ENCODE data around the gene GLRA3. TPM values are rescaled to one million over a fixed set of nuclear protein-coding genes. Genes with fewer than 3 reads are reported as not detected.

Gene GLRA3
- total RNA-seq, 2 donors from 2014 or later: not detected

DNA sequence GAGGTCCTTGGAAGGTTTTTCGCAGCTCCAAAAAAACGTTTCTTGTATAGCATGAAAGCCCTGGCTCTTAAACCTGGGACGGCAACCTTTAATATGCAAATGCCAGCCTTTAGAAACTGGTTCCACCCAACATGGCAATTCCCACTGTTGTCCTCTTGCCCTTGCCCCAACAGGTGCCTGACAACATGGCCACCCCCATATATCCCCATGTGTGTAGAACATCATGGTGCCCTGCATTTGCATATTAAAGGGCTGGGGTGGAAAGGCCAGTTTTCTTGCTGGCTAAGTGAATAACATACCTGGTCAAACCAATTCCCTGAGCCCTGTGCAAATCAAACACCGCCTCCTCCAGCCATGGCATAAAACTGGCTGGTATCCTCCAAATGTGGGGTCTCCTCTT, 26.0 kb upstream of the GLRA3 start:
- H3K4me1 Mint-ChIP-seq (ENCODE audit: low read depth): no peaks in the 10 kb centered on the region
- no peak overlapping the region for H3K27ac Mint-ChIP-seq
- no peaks in the 10 kb centered on the region for H3K27me3 Mint-ChIP-seq (ENCODE audit: low read depth)
- no peak for DNase-seq
- ATAC-seq (replicated peaks in 1 of 2): no peak
- H3K9me3 Mint-ChIP-seq: peaks cover 0 to 5% of the 10 kb centered on the region in 2 donors
- no peak overlapping the region for H3K4me3 Mint-ChIP-seq
- H3K36me3 Mint-ChIP-seq (ENCODE audit: insufficient read depth in 2 of 2): peaks cover 0 to 2% of the 10 kb centered on the region in 2 donors

DNA sequence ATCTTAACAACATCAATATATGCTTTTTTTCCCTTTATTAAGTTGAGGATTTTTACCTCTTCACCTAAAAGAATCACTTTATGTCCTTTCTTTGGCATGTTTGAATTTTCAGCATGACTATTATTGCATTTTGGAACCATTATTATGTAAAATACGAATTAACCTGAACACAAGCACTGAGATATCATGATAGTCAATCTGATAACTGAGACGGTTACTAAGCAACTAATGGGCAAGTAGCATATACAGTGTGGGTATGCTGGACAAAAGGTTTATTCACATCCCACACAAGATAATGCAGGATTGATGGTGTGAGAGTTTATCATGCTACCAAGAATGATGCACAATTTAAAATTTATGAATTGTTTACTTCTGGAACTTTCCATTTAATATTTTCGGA, 24.6 kb upstream of the GLRA3 start:
- Mint-ChIP-seq H3K4me1 (ENCODE audit: low read depth) (no peaks in the 10 kb centered on the region), H3K36me3 (ENCODE audit: insufficient read depth in 2 of 2) (no peaks in the 10 kb centered on the region), H3K27me3 (ENCODE audit: low read depth) (no peaks in the 10 kb centered on the region), H3K27ac (no peak overlapping the region), H3K4me3 (no peak overlapping the region), H3K9me3 (peaks cover 0 to 5% of the 10 kb centered on the region in 2 donors)
- no peak for DNase-seq
- no peak for ATAC-seq (replicated peaks in 1 of 2)

DNA sequence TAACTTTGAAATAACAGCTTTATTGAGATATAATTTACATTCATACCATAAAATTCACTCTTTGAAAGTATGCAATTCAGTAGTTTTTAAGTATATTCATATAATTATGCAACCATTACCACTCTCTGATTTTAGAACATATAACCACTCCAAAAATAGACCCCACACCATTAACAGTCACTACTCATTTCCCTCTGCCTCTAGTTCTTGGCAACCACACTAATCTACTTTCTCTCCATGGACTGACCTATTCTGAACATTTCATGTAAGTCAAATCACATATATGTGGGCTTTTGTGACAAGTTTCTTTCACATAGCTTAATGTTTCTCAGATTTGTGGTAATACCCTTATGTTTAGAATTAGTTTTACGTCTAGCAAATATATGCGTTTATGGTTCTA, 19.5 kb upstream of the GLRA3 start:
- ATAC-seq (replicated peaks in 1 of 2): no peak
- no peak overlapping the region for H3K4me3 Mint-ChIP-seq
- no peaks in the 10 kb centered on the region for H3K27me3 Mint-ChIP-seq (ENCODE audit: low read depth)
- H3K27ac Mint-ChIP-seq: no peak overlapping the region
- H3K4me1 Mint-ChIP-seq (ENCODE audit: low read depth): no peaks in the 10 kb centered on the region
- no peak for DNase-seq
- no peaks in the 10 kb centered on the region for H3K36me3 Mint-ChIP-seq (ENCODE audit: insufficient read depth in 2 of 2)
- no peaks in the 10 kb centered on the region for H3K9me3 Mint-ChIP-seq

DNA sequence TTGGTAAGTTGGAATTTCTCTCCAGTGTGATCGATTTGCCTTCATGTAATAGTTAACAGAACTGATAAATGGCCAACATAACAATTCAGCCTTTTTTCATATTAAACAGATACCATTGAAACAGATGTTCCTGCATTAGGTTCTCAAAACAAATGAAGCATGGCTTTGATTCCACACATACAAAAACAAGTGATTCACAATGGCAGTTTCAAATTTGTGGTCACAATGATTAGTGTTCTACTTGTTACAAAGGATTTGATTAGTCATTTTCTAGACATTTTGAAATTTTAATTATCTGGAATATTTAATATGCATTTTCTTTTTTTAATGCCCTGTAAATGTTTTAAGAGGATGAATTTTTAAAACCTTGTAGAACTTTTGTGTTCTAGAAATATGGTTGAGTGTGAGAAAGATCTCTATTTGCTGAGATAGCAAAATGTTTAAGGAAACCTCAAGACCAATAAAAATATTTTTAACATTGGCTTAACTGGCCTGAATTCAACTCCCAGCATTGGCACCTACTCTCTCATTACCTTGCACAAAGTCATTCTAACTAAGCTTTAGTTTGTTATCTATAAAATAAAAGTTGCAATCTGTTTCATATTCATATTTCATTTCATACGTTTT, 18.9 kb upstream of the GLRA3 start:
- ATAC-seq (replicated peaks in 1 of 2): no peak
- H3K4me3 Mint-ChIP-seq: no peak overlapping the region
- no peak for DNase-seq
- no peaks in the 10 kb centered on the region for H3K27me3 Mint-ChIP-seq (ENCODE audit: low read depth)
- H3K9me3 Mint-ChIP-seq: no peaks in the 10 kb centered on the region
- no peaks in the 10 kb centered on the region for H3K36me3 Mint-ChIP-seq (ENCODE audit: insufficient read depth in 2 of 2)
- H3K27ac Mint-ChIP-seq: no peak overlapping the region
- no peaks in the 10 kb centered on the region for H3K4me1 Mint-ChIP-seq (ENCODE audit: low read depth)

DNA sequence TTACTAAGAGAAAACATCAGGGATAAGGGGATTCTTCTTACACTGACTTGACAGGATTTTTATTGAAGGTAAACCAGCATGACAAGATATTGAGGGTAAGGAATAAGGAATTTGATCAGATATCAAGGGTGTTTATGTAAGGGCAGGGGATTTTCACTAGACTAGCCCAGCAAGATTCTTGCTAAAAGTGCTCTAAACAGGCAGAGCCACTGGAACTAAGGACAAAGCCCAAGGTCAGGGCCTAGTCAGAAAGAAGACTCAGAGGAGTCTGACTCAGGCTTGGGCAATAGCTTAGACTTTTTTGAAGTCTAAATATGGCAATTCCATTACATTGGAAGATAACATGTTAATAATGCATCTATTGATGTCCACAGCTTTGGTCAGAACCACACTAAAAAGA, 6.5 kb upstream of the GLRA3 start:
- Mint-ChIP-seq H3K27ac (no peak overlapping the region), H3K36me3 (ENCODE audit: insufficient read depth in 2 of 2) (no peaks in the 10 kb centered on the region), H3K9me3 (peaks cover 0 to 3% of the 10 kb centered on the region in 2 donors), H3K4me3 (no peak overlapping the region), H3K4me1 (ENCODE audit: low read depth) (no peaks in the 10 kb centered on the region), H3K27me3 (ENCODE audit: low read depth) (no peaks in the 10 kb centered on the region)
- ATAC-seq (replicated peaks in 1 of 2) (no peak), DNase-seq (no peak)

DNA sequence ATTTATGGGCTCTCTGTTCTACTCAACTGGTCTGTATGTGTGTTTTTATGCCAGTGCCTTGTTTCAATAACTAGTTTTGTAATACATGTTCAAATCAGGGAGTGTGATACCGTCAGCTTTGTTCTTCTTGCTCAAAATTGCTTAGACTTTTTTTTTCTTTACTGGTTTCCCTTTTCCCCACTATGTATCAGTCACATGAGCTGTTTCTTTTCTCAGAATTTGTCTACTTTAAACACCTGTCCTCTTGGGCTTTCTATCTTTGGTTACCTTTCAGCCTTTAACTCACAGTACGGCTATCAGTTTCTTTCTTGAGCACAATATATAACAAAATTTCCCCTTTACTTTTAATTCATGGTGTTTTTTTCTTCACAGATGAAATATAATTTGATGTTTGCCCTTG, 5.4 kb upstream of the GLRA3 start:
- no peak for ATAC-seq (replicated peaks in 1 of 2)
- Mint-ChIP-seq H3K36me3 (ENCODE audit: insufficient read depth in 2 of 2) (no peaks in the 10 kb centered on the region), H3K9me3 (peaks cover 0 to 3% of the 10 kb centered on the region in 2 donors), H3K4me1 (ENCODE audit: low read depth) (no peaks in the 10 kb centered on the region), H3K27me3 (ENCODE audit: low read depth) (peaks cover 6% of the 10 kb centered on the region), H3K4me3 (no peak overlapping the region), H3K27ac (no peak overlapping the region)
- no peak for DNase-seq

DNA sequence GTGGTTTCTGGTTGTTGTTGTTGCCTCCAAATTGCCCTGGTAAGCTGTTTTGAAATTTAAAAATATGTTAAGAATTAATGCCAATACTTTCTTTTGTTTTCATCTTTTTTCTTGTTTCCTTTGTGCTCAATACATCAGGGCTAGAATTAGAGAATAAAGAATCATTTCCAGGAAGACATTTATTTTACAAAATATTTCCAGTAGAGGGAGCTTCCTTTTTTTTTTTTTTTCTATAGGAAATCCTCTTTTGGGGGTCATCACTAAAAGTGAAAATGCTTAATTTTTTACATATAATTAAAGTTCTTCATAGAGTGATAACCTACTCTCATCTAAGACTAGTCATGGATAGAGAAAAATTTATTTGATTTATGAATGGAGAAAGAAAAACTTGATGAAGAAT, 2.4 kb downstream of the GLRA3 start:
- Mint-ChIP-seq H3K4me1 (ENCODE audit: low read depth) (peaks cover 7% of the 10 kb centered on the region), H3K36me3 (ENCODE audit: insufficient read depth in 2 of 2) (peaks cover 0 to 1% of the 10 kb centered on the region in 2 donors), H3K9me3 (peaks cover 0 to 2% of the 10 kb centered on the region in 2 donors), H3K27ac (no peak overlapping the region), H3K4me3 (no peak overlapping the region), H3K27me3 (ENCODE audit: low read depth) (peaks cover 15% of the 10 kb centered on the region)
- no peak for DNase-seq
- ATAC-seq (replicated peaks in 1 of 2): no peak

DNA sequence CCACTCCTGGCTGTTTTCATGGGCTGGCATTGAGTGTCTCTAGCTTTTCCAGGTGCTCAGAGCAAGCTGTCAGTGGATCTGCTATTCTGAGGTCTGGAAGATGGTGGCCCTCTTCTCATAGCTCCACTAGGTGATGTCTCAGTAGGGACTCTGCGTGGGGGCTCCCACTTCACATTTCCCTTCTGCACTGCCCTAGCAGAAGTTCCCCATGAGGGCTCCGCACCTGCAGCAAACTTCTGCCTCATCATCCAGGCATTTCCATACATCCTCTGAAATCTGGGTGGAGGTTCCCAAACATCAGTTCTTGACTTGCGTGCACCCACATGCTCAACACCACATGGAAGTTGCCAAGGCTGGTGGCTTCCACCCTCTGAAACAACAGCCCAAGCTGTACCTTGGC, 13.8 kb downstream of the GLRA3 start:
- Mint-ChIP-seq H3K9me3 (peaks cover 0 to 3% of the 10 kb centered on the region in 2 donors), H3K27ac (no peak overlapping the region), H3K4me1 (ENCODE audit: low read depth) (no peaks in the 10 kb centered on the region), H3K36me3 (ENCODE audit: insufficient read depth in 2 of 2) (no peaks in the 10 kb centered on the region), H3K4me3 (no peak overlapping the region), H3K27me3 (ENCODE audit: low read depth) (no peaks in the 10 kb centered on the region)
- DNase-seq (no peak), ATAC-seq (replicated peaks in 1 of 2) (no peak)

DNA sequence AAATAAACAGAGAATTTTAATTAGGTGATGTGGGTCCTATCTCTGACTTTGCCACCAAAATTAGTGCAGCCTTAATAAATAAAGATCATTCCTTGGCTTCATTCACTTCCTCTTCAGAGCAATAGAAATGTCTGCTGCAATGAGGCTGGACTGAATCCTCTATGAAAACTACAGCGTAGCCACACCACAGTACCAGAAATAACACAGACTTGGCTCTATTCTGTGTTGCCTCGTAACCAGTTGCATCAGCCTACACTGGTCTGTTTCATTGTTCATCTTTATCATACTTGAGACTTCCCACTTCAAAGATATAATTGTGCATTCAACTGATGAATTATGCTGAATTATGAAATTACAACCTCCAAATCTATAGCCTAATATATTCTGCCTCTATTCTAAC, 15.8 kb downstream of the GLRA3 start:
- H3K27ac Mint-ChIP-seq: no peak overlapping the region

DNA sequence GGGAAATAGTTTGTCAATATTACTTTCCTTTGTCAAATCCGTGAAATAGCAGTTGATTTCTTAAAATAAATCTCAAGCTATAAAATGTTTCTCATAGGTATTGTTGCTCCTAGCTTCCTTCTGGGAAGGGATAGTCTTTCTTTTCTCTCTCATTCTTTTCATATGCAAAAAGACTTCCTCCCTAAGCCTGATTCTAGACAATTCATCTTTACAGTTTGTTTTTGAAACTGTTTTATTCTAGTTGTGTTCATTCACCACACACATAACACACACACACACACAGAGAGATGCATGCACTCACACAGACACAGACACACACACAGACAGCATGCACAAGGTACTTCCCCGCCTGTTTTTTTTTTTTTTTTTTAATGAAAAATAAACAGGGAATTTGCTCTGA, 18.2 kb downstream of the GLRA3 start:
- H3K9me3 Mint-ChIP-seq: peaks cover 0 to 2% of the 10 kb centered on the region in 2 donors
- no peak for ATAC-seq (replicated peaks in 1 of 2)
- H3K4me3 Mint-ChIP-seq: no peak overlapping the region
- H3K36me3 Mint-ChIP-seq (ENCODE audit: insufficient read depth in 2 of 2): no peaks in the 10 kb centered on the region
- no peaks in the 10 kb centered on the region for H3K4me1 Mint-ChIP-seq (ENCODE audit: low read depth)
- no peak overlapping the region for H3K27ac Mint-ChIP-seq
- H3K27me3 Mint-ChIP-seq (ENCODE audit: low read depth): no peaks in the 10 kb centered on the region
- no peak for DNase-seq

More for the DNA sequence above, 15.8 kb downstream of the GLRA3 start:
- H3K4me3 Mint-ChIP-seq: no peak overlapping the region
- DNase-seq (no peak), ATAC-seq (replicated peaks in 1 of 2) (no peak)
- H3K9me3 Mint-ChIP-seq: peaks cover 0 to 3% of the 10 kb centered on the region in 2 donors
- H3K27me3 Mint-ChIP-seq (ENCODE audit: low read depth): no peaks in the 10 kb centered on the region
- H3K4me1 Mint-ChIP-seq (ENCODE audit: low read depth): no peaks in the 10 kb centered on the region
- no peaks in the 10 kb centered on the region for H3K36me3 Mint-ChIP-seq (ENCODE audit: insufficient read depth in 2 of 2)

DNA sequence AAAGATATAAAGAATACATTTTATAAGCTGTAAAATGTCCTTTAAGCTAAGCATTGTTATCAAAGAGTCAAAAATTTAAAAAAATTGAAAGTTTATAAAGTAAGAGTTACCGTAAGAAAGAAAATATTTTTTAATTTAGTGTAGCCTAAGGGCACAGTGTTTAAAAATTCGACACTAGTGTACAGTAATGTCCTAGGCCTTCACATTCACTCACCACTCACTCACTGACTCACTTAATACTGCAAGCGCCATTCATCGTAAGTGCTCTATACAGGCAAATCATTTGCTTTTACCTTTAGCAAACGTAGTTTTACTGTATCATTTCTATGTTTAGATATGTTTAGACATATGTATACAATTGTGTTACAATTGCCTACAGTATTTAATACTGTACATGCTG, 20.2 kb downstream of the GLRA3 start:
- no peak for DNase-seq
- Mint-ChIP-seq H3K27me3 (ENCODE audit: low read depth) (no peaks in the 10 kb centered on the region), H3K4me3 (no peak overlapping the region), H3K36me3 (ENCODE audit: insufficient read depth in 2 of 2) (no peaks in the 10 kb centered on the region), H3K27ac (no peak overlapping the region), H3K9me3 (peaks cover 1 to 5% of the 10 kb centered on the region in 2 donors), H3K4me1 (ENCODE audit: low read depth) (no peaks in the 10 kb centered on the region)
- ATAC-seq (replicated peaks in 1 of 2): no peak

DNA sequence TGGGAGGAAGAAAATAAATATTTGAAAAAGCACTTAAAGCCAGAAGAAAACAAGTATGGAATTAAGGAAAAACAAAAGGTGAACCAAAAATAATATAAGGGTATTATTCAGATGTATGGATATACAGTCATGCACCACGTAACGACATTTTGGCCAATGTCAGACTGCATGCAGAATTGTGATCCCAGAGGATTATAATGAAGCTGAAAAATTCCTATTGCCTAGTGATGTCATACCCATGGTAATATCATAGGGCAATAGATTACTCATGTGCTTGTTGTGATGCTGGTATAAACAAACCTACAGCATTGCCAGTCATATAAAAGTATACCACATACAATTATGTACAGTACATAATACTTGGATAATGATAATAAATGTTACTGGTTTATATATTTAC, 20.9 kb downstream of the GLRA3 start:
- Mint-ChIP-seq H3K27me3 (ENCODE audit: low read depth) (no peaks in the 10 kb centered on the region), H3K36me3 (ENCODE audit: insufficient read depth in 2 of 2) (no peaks in the 10 kb centered on the region)

DNA sequence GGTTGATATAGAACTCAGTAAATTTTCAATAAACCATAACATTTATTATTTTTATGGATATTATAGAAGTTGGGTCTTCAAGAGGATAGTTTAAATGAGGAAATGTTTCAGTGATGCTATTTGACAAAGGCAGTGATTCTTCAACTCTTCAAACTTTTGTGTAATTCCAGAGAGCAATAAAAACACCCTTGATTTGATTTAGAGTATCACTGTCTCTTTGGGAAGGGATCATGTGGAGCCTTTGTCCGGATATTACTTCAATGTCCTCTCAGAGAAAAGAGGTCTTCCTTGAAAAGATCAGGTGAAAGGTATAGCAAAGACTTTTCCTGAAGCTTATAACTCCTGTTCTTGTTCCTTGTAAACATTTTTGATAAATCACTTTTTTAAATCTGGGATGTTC, 23.3 kb downstream of the GLRA3 start:
- no peak overlapping the region for H3K27ac Mint-ChIP-seq
- H3K27me3 Mint-ChIP-seq (ENCODE audit: low read depth): no peaks in the 10 kb centered on the region
- no peak for ATAC-seq (replicated peaks in 1 of 2)
- H3K4me1 Mint-ChIP-seq (ENCODE audit: low read depth): no peaks in the 10 kb centered on the region
- peaks cover 6 to 12% of the 10 kb centered on the region in 2 donors for H3K9me3 Mint-ChIP-seq
- no peak overlapping the region for H3K4me3 Mint-ChIP-seq
- no peaks in the 10 kb centered on the region for H3K36me3 Mint-ChIP-seq (ENCODE audit: insufficient read depth in 2 of 2)
- DNase-seq: no peak

More for the DNA sequence above, 20.9 kb downstream of the GLRA3 start:
- peaks cover 1 to 5% of the 10 kb centered on the region in 2 donors for H3K9me3 Mint-ChIP-seq
- DNase-seq (no peak), ATAC-seq (replicated peaks in 1 of 2) (no peak)
- H3K4me1 Mint-ChIP-seq (ENCODE audit: low read depth): no peaks in the 10 kb centered on the region
- H3K4me3 Mint-ChIP-seq: no peak overlapping the region
- H3K27ac Mint-ChIP-seq: no peak overlapping the region

DNA sequence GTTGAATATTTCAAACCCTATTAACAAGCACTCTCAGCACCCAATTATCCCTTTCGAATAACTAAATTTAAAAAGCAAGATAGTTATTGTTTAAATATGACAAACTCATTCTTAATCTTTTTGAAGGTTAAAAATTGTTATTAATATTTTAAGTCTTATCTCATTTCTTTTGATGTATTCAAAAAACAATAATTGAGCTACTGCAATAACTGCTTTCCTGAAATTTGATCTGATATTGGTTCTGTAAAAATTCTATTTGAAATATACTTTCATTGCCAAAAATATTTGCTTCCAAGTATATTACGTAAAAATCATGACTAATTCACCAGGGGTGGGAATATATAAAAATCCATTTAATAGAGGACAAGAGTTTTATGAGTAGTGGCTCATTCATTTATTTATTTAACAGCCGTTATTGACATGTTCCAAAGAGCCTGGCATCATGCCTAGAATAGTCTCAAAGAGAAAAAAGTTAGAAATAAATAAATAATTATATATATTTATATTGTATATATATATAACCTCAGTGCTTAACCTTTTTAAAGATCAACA, 34.4 kb downstream of the GLRA3 start:
- Mint-ChIP-seq H3K36me3 (ENCODE audit: insufficient read depth in 2 of 2) (no peaks in the 10 kb centered on the region), H3K4me1 (ENCODE audit: low read depth) (no peaks in the 10 kb centered on the region), H3K4me3 (no peak overlapping the region), H3K9me3 (peaks cover 0 to 2% of the 10 kb centered on the region in 2 donors), H3K27me3 (ENCODE audit: low read depth) (no peaks in the 10 kb centered on the region), H3K27ac (no peak overlapping the region)
- DNase-seq (no peak), ATAC-seq (replicated peaks in 1 of 2) (no peak)
